ENCODE data around the gene GAK. TPM values are rescaled to one million over a fixed set of nuclear protein-coding genes. Genes with fewer than 3 reads are reported as not detected.
A peak's percentile ranks its signal among the peaks of the same experiment; 100 is the strongest.

The GAK gene
- total and polyA plus RNA-seq, 2 of the 13 experiments (the other 11 are each of a cell fraction or from before 2014, with no cell fraction given) = 17.5 to 44.3 TPM

GRCh38 chr4:891747-892146, 40.4 kb downstream of the GAK start (continued):
- TF ChIP-seq CTCF (CRISPR knock-in tag; IDR thresholded peaks at IDR 0.05) = peak; percentile 67

- BruUV-seq (replicated peaks) = no TSS peak
- FAIRE-seq (no peak), ATAC-seq (no peak), DNase-seq (ENCODE audit: low spot score) (no peak)
- H3K36me3 ChIP-seq (replicated peaks in 1 of 2; ENCODE audit: control insufficient read depth in 1 of 2, insufficient read depth in 2 of 2, low read length in 2 of 2) = peaks cover 7 to 24% of the 10 kb centered on the region in 2 experiments; a peak in 4 of 5 replicates
- no peak overlapping the region for H3K9ac ChIP-seq (ENCODE audit: insufficient read depth, low read depth, low read length)
- in situ Hi-C loops (cut with HindIII; ENCODE audit: extremely low pct_ligation_motif_present, low pct_unique_long_range_greater_than_20kb) (no loop called here), intact Hi-C loops (cut with micrococcal nuclease; ENCODE audit: unreplicated experiment) (loop anchor here (5.0 kb wide), 1 partner anchor 78 kb away; no protein-coding TSS in a partner anchor)
- POLR2A ChIA-PET = no interaction called here
- H3K79me2 ChIP-seq (ENCODE audit: insufficient read depth, low read length) = no peaks in the 10 kb centered on the region
- CTCF ChIA-PET (ENCODE audit: low intra/inter-chr PET ratio, low total read pairs) = no interaction called here
- no peak overlapping the region for H3K4me3 ChIP-seq (replicated peaks in 1 of 3; ENCODE audit: insufficient read depth in 1 of 3, low read depth in 2 of 3, low read length in 3 of 3)
- H3K9me3 ChIP-seq (ENCODE audit: low read length) = no peaks in the 10 kb centered on the region
- no peaks in the 10 kb centered on the region for H3K4me1 ChIP-seq (ENCODE audit: insufficient read depth, low read length)
- no peaks in the 10 kb centered on the region for H4K20me1 ChIP-seq (ENCODE audit: insufficient read depth, low read length)
- H3K27ac ChIP-seq (ENCODE audit: extremely low read length, insufficient read depth, low read length) = no peak overlapping the region
- no peak overlapping the region for H3K4me2 ChIP-seq (ENCODE audit: low read depth, low read length)
- no peak overlapping the region for H2AFZ ChIP-seq (ENCODE audit: low read length)
- H3K27me3 ChIP-seq (ENCODE audit: control insufficient read depth in 1 of 2, insufficient read depth in 2 of 2, low read length in 2 of 2) = no peaks in the 10 kb centered on the region
- 96% methylated on average over 11 of the region's 22 CpGs for WGBS (ENCODE audit: low lambda C conversion rate)
- TF ChIP-seq ZNF761 (CRISPR knock-in tag; conservative IDR thresholded peaks at IDR 0.05) (no peak), FIP1L1 (IDR thresholded peaks at IDR 0.05; ENCODE audit: borderline replicate concordance, insufficient read depth, low read depth, low read length) (no peak), ZNF75D (CRISPR knock-in tag; IDR thresholded peaks at IDR 0.05; ENCODE audit: borderline replicate concordance) (no peak), TRIM24 (CRISPR knock-in tag; IDR thresholded peaks at IDR 0.05) (no peak), ZNF883 (CRISPR knock-in tag; IDR thresholded peaks at IDR 0.05; ENCODE audit: not compliant biosample characterization) (no peak), ZFP1 (CRISPR knock-in tag; IDR thresholded peaks at IDR 0.05) (no peak), UBTF (CRISPR knock-in tag; IDR thresholded peaks at IDR 0.05) (no peak), ZFP37 (CRISPR knock-in tag; IDR thresholded peaks at IDR 0.05; ENCODE audit: borderline replicate concordance) (no peak), ZMYM4 (CRISPR knock-in tag; IDR thresholded peaks at IDR 0.05) (no peak), NCOA1 (CRISPR knock-in tag; IDR thresholded peaks at IDR 0.05) (no peak), MYNN (CRISPR knock-in tag; IDR thresholded peaks at IDR 0.05; ENCODE audit: low read depth) (no peak), GTF2F1 (IDR thresholded peaks at IDR 0.05; ENCODE audit: low read length) (no peak), NR2C2 (CRISPR knock-in tag; IDR thresholded peaks at IDR 0.05; ENCODE audit: borderline replicate concordance) (no peak), MIXL1 (CRISPR knock-in tag; IDR thresholded peaks at IDR 0.05) (no peak), ZNF121 (CRISPR knock-in tag; IDR thresholded peaks at IDR 0.05) (no peak), RAD51 (IDR thresholded peaks at IDR 0.05; ENCODE audit: borderline replicate concordance) (no peak)
Observed at GRCh38 chr4:890036-890695, 42.0 kb downstream of the GAK start.
